ENCODE data around the gene THSD4. TPM values are rescaled to one million over a fixed set of nuclear protein-coding genes. Genes with fewer than 3 reads are reported as not detected.
A peak's percentile ranks its signal among the peaks of the same experiment; 100 is the strongest.

The THSD4 gene
- total and polyA plus RNA-seq, 8 donors: 15.7 to 43.3 (median 19.1) TPM

DNA sequence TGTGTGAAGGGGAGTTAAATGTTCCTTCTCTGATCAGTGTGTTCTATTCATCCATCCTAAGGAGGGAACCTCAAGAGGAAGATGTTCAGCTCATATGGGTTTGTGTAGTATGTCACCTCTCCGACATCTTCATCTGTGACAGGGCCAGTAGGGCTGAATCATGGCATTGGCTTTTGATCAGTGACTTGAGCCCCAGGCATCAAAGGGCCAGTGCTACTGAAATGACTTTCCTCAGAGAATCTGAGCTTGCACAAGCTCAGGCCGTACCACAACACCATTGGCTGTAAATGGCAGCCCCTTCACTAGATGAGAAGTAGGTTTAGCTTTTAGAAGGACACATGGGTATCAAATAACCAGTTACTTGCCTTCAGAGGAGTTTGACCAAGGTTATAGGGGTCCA is 511.9 kb downstream of the THSD4 start:
- ATAC-seq (no peak), DNase-seq (no peak)
- Histone ChIP-seq H3K27ac (no peak overlapping the region), H3K36me3 (no peaks in the 10 kb centered on the region), H3K9me3 (no peaks in the 10 kb centered on the region), H3K27me3 (no peaks in the 10 kb centered on the region), H3K4me1 (peaks cover 0 to 5% of the 10 kb centered on the region in 2 donors), H3K4me3 (no peak overlapping the region)
- TF ChIP-seq, protein P1, sequence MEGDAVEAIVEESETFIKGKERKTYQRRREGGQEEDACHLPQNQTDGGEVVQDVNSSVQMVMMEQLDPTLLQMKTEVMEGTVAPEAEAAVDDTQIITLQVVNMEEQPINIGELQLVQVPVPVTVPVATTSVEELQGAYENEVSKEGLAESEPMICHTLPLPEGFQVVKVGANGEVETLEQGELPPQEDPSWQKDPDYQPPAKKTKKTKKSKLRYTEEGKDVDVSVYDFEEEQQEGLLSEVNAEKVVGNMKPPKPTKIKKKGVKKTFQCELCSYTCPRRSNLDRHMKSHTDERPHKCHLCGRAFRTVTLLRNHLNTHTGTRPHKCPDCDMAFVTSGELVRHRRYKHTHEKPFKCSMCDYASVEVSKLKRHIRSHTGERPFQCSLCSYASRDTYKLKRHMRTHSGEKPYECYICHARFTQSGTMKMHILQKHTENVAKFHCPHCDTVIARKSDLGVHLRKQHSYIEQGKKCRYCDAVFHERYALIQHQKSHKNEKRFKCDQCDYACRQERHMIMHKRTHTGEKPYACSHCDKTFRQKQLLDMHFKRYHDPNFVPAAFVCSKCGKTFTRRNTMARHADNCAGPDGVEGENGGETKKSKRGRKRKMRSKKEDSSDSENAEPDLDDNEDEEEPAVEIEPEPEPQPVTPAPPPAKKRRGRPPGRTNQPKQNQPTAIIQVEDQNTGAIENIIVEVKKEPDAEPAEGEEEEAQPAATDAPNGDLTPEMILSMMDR (IDR thresholded peaks at IDR 0.05): no peak
- intact Hi-C loops (cut with DNase I): no loop called here

DNA sequence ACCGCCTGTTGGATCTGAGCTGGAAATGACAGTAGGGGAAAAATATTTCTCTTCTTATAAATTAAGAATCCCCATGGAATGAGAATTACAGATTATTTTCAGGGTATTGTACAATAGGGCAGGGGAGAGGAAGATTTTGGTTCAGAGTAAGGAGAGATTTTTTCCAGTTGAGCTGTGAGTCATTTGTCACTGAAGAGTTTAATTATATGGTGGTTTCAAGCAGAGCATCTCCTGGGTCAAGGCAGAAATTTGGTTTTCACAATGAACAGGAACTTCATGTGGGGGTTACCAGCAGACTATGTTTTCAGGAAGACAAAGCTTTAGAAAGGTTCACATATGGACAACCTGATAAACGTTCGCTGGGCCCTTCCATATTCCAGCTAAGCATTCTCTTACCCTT is 512.3 kb downstream of the THSD4 start:
- peak overlapping the region in 1 of 2 donors; percentile 7 for H3K27ac ChIP-seq
- no peaks in the 10 kb centered on the region for H3K9me3 ChIP-seq
- no peaks in the 10 kb centered on the region for H3K36me3 ChIP-seq
- H3K4me1 ChIP-seq: peaks cover 0 to 5% of the 10 kb centered on the region in 2 donors
- H3K27me3 ChIP-seq: no peaks in the 10 kb centered on the region
- DNase-seq (no peak), ATAC-seq (no peak)
- TF ChIP-seq, protein P1 (IDR thresholded peaks at IDR 0.05): no peak
- H3K4me3 ChIP-seq: no peak overlapping the region
- intact Hi-C loops (cut with DNase I): no loop called here

DNA sequence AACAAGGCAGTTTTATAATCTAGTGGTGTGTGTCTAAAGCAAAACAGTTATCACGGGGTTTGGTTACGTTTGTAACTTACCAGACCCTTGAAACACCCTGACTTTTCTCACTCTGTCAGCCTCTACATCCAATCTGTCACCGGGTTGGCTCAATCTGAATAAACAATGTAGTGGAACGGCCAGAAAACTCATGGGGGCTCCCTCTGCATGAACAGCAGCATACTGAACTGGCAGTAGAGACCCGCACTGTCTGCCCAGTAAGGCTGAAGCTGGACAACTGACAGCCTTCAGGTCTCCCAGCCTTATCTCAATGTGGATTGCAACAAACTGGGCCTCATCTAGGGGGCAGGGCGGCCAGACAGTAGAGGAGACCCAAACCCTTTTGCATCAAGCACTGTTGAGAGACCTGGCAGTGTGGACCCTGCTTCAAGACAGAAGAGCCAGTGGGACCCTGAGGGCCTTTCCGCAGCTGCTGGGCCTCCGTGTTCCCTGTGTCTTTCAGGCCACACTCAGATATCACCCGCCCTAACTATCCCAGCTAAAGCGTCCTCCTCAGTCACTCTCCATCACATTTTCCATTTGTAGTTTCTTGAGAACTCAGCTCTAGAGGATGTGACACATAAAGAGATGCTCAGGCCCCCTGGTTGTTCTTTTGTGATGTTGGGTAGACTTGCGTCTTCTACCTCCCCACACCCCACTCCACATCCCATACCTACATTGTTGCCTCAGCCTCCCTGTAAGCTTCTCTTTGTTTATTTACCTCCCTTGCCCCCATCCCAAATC is 513.9 kb downstream of the THSD4 start:
- ATAC-seq: no peak

DNA sequence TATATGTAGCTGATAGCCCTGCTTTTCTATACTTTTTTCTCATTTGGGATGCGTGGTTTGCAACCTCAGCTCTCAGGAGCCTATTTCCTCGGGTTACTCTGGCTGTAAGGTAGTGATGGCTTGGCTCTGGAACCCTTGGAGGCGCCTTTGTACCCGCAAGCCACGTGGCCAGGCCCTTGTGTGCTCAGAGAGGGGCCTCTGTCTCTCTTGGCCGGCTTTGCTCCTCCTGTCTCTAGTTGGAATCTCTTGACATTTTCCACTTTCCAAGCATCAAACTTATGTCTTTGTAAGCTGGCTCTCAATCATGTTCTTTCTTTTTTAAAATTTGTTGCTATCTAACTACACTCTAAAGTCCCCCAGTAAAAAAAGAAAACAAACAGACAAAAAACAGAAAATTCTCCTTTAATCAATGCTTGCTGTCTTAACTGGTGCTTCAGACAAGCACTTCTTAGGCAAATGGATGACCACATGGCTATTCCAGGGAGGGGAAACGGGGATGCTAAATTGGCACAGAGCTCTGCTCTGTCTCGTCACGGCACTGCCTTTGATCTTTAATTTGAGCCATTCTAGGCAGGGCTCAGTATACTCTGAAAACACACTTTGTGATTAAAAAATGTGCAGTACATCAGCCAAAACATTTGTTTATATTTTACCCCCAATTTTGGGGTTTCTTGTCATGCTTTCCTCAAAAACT is 514.7 kb downstream of the THSD4 start:
- ATAC-seq: peak; percentile 69
- H3K36me3 ChIP-seq: no peaks in the 10 kb centered on the region

More for the DNA sequence above, 513.9 kb downstream of the THSD4 start:
- no peaks in the 10 kb centered on the region for H3K36me3 ChIP-seq
- TF ChIP-seq, protein P1 (IDR thresholded peaks at IDR 0.05): no peak
- peaks cover 0 to 5% of the 10 kb centered on the region in 2 donors for H3K4me1 ChIP-seq
- H3K4me3 ChIP-seq: no peak overlapping the region
- H3K9me3 ChIP-seq: no peaks in the 10 kb centered on the region
- H3K27ac ChIP-seq: peak overlapping the region in 1 of 2 donors; percentile 67
- intact Hi-C loops (cut with DNase I): no loop called here
- no peaks in the 10 kb centered on the region for H3K27me3 ChIP-seq
- peak in 1 of 4 donors; percentile 46 for DNase-seq

DNA sequence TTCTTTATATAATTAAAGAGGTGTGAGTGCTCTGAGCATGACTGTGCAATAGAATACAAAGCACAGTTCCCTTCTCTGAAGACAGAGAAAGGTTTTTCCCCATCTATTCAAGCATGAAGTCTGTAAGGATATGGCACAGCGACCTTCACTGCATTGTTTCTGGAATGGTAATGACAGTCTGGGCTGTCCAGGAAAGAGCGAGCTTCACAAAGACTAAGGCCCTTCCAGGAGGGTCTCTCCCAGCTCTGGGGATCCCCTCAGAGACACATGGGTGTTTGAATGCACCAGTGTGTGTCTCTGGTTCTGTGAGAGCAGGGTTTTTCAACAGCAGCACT is 515.2 kb downstream of the THSD4 start:
- DNase-seq: no peak
- Histone ChIP-seq H3K4me1 (peaks cover 0 to 5% of the 10 kb centered on the region in 2 donors), H3K4me3 (no peak overlapping the region), H3K27ac (peak overlapping the region in 1 of 2 donors; percentile 67), H3K9me3 (no peaks in the 10 kb centered on the region), H3K36me3 (no peaks in the 10 kb centered on the region), H3K27me3 (no peaks in the 10 kb centered on the region)
- ATAC-seq: peak; percentile 41
- intact Hi-C loops (cut with DNase I): no loop called here
- TF ChIP-seq, protein P1 (IDR thresholded peaks at IDR 0.05): no peak

More for the DNA sequence above, 514.7 kb downstream of the THSD4 start:
- TF ChIP-seq, protein P1 (IDR thresholded peaks at IDR 0.05): no peak
- intact Hi-C loops (cut with DNase I): no loop called here
- DNase-seq: peak in 2 of 4 donors; percentile 36 to 70
- H3K4me1 ChIP-seq: peaks cover 0 to 5% of the 10 kb centered on the region in 2 donors
- H3K27me3 ChIP-seq: no peaks in the 10 kb centered on the region
- H3K9me3 ChIP-seq: no peaks in the 10 kb centered on the region
- H3K27ac ChIP-seq: peak overlapping the region in 1 of 2 donors; percentile 67
- H3K4me3 ChIP-seq: no peak overlapping the region
